Activated T-cell treated with anti-CD3 and anti-CD28 coated beads, Interleukin-2, amount 50 U/mL, for 4 hours (primary cell): ENCODE measurements around the gene CHIC2. TPM values are rescaled to one million over a fixed set of nuclear protein-coding genes. Genes with fewer than 3 reads are reported as not detected.
A peak's percentile ranks its signal among the peaks of the same experiment; 100 is the strongest.

ENCODE experiments used
- ATAC-seq, 2 donors: fragments of 200-7000 bp; cut with Tn5 transposase; one replicate each; pipeline ENCODE4 v1.10.0; 2021
- DNase-seq: peaks from one replicate; pipeline ENCODE4 v3.0.0-alpha.2; 2020
- H3K27me3 Mint-ChIP-seq: one replicate; pipeline ENCODE4 v1.8.0; 2021; ENCODE audit warnings: low read depth, mixed read lengths
- H3K36me3 Mint-ChIP-seq: one replicate; pipeline ENCODE4 v1.8.0; 2022; ENCODE audit warnings: mixed read lengths; ENCODE audit not compliant: insufficient read depth
- H3K4me1 Mint-ChIP-seq: one replicate; pipeline ENCODE4 v1.8.0; 2021; ENCODE audit warnings: low read depth, mixed read lengths
- H3K4me3 Mint-ChIP-seq: one replicate; pipeline ENCODE4 v1.8.0; 2021; ENCODE audit warnings: mild to moderate bottlenecking, moderate library complexity, mixed read lengths
- H3K9me3 Mint-ChIP-seq: one replicate; pipeline ENCODE4 v1.8.0; 2021; ENCODE audit warnings: mixed read lengths
- total RNA-seq, 3 donors: library from RNA; stranded (reverse); gene quantifications; one replicate each; pipeline ENCODE4 v1.2.1, GENCODE V29; 2021

CHIC2 gene
- total RNA-seq, 3 donors from 2014 or later = 25.6 to 28.8 (median 27.7) TPM

DNA sequence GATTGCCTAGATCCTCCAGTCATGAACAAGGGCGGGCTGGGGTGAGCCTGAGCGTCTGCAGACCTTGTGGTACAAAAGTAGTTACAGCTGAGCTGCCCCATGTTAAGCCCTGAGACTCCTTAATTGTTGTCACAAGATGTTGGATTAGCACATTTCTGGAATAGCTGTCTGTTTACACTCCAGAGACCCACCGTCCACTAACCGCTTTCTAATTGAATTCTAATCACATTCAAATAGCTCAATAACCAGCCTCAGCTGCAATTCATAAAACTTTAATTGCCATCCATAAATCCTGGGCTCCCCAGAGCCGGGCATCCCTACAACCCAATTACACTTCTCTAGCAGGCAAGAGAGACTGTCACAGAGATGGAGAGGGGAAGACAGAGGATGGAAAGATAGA, 34.0 kb upstream of the CHIC2 start:
- Mint-ChIP-seq H3K27me3 (peaks cover 91% of the 10 kb centered on the region), H3K4me1 (peaks cover 41% of the 10 kb centered on the region), H3K4me3 (no peak overlapping the region), H3K9me3 (no peaks in the 10 kb centered on the region), H3K36me3 (no peaks in the 10 kb centered on the region)
- ATAC-seq (no peak), DNase-seq (no peak)

DNA sequence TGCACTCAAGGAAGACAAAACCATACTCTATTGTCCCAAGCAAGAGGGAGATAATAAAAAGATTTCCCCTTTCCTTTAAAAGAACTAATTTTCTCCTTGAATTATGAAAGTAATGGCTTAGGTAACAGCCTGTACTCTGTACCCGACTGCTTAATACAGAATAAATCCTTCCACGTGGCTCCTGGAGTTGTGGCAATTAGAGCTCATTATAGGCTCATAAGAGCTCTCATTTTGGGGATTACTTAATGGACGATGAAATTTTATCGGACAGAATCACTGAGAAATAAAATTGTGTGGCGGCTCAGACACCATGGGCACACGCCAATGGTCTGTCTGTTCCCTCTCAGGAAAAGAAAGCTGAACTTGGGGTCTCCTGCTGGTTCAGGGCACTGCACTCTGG, 32.7 kb upstream of the CHIC2 start:
- H3K36me3 Mint-ChIP-seq = no peaks in the 10 kb centered on the region
- H3K4me1 Mint-ChIP-seq = peaks cover 43% of the 10 kb centered on the region
- no peaks in the 10 kb centered on the region for H3K9me3 Mint-ChIP-seq
- no peak for DNase-seq
- ATAC-seq = no peak
- H3K27me3 Mint-ChIP-seq = peaks cover 88% of the 10 kb centered on the region
- no peak overlapping the region for H3K4me3 Mint-ChIP-seq

DNA sequence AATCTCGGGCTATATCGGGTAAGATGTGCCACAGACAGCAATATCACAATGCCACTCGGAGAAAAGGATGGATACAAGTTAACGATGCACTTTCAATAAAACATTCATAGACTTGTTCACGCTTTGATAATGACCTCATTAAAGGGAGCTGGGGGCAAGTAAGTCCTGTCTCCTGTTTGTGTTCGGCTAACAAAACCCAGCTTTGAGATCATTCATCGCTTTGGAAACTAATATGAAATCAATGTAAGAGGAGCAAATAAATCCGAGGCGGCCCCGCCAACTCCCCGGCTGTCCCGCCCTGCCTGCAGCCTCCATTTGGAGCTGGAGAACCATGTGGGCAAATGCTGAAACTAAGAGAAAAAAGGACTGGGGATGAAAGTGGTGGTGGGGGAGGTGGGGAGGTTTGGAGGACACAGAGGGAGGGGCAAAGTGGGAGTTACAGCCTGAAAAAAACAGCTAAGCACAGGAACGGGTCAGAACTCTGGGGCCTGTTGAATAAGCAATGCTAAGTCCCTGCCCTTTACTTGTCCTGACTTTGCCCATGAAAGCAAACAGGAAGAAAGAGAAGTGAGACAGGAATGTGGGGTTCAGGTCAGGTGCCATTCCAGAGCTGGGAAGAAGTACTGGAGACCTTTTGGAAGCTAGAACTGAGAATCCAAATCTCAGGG, 32.0 kb upstream of the CHIC2 start:
- peaks cover 44% of the 10 kb centered on the region for H3K4me1 Mint-ChIP-seq
- no peak for ATAC-seq

GRCh38 chr4:54095110-54095825, 30.9 kb upstream of the CHIC2 start:
- no peak for ATAC-seq
- Mint-ChIP-seq H3K9me3 (no peaks in the 10 kb centered on the region), H3K4me1 (peaks cover 39% of the 10 kb centered on the region), H3K36me3 (no peaks in the 10 kb centered on the region), H3K27me3 (peaks cover 79% of the 10 kb centered on the region), H3K4me3 (no peak overlapping the region)
- no peak for DNase-seq

More for the DNA sequence above, 32.0 kb upstream of the CHIC2 start:
- no peak for DNase-seq
- H3K9me3 Mint-ChIP-seq = no peaks in the 10 kb centered on the region
- H3K36me3 Mint-ChIP-seq = no peaks in the 10 kb centered on the region
- peaks cover 84% of the 10 kb centered on the region for H3K27me3 Mint-ChIP-seq
- no peak overlapping the region for H3K4me3 Mint-ChIP-seq

GRCh38 chr4:54094451-54094850, 30.0 kb upstream of the CHIC2 start:
- H3K27me3 Mint-ChIP-seq = peaks cover 73% of the 10 kb centered on the region
- no peak for ATAC-seq
- no peaks in the 10 kb centered on the region for H3K9me3 Mint-ChIP-seq
- no peak for DNase-seq
- H3K4me3 Mint-ChIP-seq = no peak overlapping the region
- peaks cover 34% of the 10 kb centered on the region for H3K4me1 Mint-ChIP-seq
- H3K36me3 Mint-ChIP-seq = no peaks in the 10 kb centered on the region

GRCh38 chr4:54093324-54094240, 29.2 kb upstream of the CHIC2 start:
- Mint-ChIP-seq H3K27me3 (peaks cover 65% of the 10 kb centered on the region), H3K4me1 (peaks cover 26% of the 10 kb centered on the region), H3K9me3 (no peaks in the 10 kb centered on the region), H3K4me3 (peak overlapping the region; percentile 61), H3K36me3 (no peaks in the 10 kb centered on the region)
- ATAC-seq (peak; percentile 11 to 31), DNase-seq (peak; percentile 42)

GRCh38 chr4:54092405-54093323, 28.3 kb upstream of the CHIC2 start:
- Mint-ChIP-seq H3K4me1 (peaks cover 22% of the 10 kb centered on the region), H3K4me3 (peak overlapping the region; percentile 86), H3K9me3 (no peaks in the 10 kb centered on the region), H3K27me3 (peaks cover 56% of the 10 kb centered on the region), H3K36me3 (no peaks in the 10 kb centered on the region)
- ATAC-seq = no peak
- no peak for DNase-seq

- DNase-seq (peak; percentile 81), ATAC-seq (peak; percentile 81 to 86)
- Mint-ChIP-seq H3K4me3 (peak overlapping the region; percentile 86), H3K4me1 (peaks cover 22% of the 10 kb centered on the region), H3K9me3 (no peaks in the 10 kb centered on the region), H3K36me3 (no peaks in the 10 kb centered on the region), H3K27me3 (peaks cover 47% of the 10 kb centered on the region)
These were observed 27.4 kb upstream of the CHIC2 start for GRCh38 chr4:54091637-54092404.

- no peak for DNase-seq
- peaks cover 42% of the 10 kb centered on the region for H3K27me3 Mint-ChIP-seq
- H3K4me1 Mint-ChIP-seq = peaks cover 22% of the 10 kb centered on the region
- ATAC-seq = peak; percentile 55 to 59
- peak overlapping the region; percentile 86 for H3K4me3 Mint-ChIP-seq
- no peaks in the 10 kb centered on the region for H3K36me3 Mint-ChIP-seq
- no peaks in the 10 kb centered on the region for H3K9me3 Mint-ChIP-seq
These were observed 26.6 kb upstream of the CHIC2 start for GRCh38 chr4:54090804-54091623.

- peaks cover 22% of the 10 kb centered on the region for H3K4me1 Mint-ChIP-seq
- ATAC-seq (no peak), DNase-seq (no peak)
- H3K27me3 Mint-ChIP-seq = peaks cover 38% of the 10 kb centered on the region
- no peaks in the 10 kb centered on the region for H3K9me3 Mint-ChIP-seq
- H3K4me3 Mint-ChIP-seq = no peak overlapping the region
- H3K36me3 Mint-ChIP-seq = no peaks in the 10 kb centered on the region
These were observed 26.0 kb upstream of the CHIC2 start for GRCh38 chr4:54090404-54090803.

DNA sequence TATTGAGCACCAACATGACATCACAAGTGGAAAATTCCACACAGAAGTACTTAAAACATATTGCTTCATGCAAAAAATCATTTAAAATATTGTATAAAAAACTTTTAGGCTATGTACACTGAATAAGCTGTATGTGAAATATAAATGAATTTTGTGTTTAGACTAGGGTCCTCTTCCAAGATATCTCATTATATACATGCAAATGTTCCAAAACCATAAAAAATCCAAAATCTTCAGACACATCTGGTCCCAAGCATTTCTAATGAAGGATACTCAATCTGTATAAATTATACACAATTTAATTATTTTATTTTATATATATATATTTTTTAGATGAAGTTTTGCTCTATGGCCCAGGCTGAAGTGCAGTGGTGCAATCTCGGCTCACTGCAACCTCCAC, 25.5 kb upstream of the CHIC2 start:
- no peak overlapping the region for H3K4me3 Mint-ChIP-seq
- no peaks in the 10 kb centered on the region for H3K9me3 Mint-ChIP-seq
- ATAC-seq (no peak), DNase-seq (no peak)
- peaks cover 33% of the 10 kb centered on the region for H3K27me3 Mint-ChIP-seq
- peaks cover 22% of the 10 kb centered on the region for H3K4me1 Mint-ChIP-seq
- H3K36me3 Mint-ChIP-seq = no peaks in the 10 kb centered on the region

DNA sequence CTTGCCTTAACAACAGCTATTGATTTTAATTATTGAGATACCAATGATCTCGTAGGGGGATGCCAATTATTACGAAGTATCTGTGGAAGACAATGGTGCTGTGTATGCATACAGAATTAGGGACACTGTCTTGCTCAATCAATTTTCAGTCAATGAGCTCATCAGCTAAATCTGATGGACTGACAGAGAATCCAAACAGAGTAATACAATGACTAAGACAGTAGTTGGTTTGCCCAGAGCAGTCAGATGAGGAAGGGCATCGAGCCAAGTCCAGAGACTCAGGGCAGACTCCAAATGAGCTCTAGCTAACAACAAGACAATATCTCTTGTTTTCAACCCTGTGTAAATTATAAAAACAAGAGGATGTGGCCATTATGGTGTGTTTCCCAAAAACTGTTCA, 20.9 kb upstream of the CHIC2 start:
- no peaks in the 10 kb centered on the region for H3K36me3 Mint-ChIP-seq
- H3K4me3 Mint-ChIP-seq = no peak overlapping the region
- no peak for ATAC-seq
- no peak for DNase-seq
- H3K27me3 Mint-ChIP-seq = peaks cover 3% of the 10 kb centered on the region
- H3K4me1 Mint-ChIP-seq = no peaks in the 10 kb centered on the region
- H3K9me3 Mint-ChIP-seq = no peaks in the 10 kb centered on the region
